GM21526 (cell line): ENCODE data around the gene ARID5A.

Source experiments
- ATAC-seq: cut with Tn5 transposase; IDR thresholded peaks from one replicate; pipeline ENCODE4 v1.9.1; 2021; ENCODE audit warnings: moderate library complexity; ENCODE audit not compliant: unreplicated experiment, low FRiP score

ARID5A gene

DNA sequence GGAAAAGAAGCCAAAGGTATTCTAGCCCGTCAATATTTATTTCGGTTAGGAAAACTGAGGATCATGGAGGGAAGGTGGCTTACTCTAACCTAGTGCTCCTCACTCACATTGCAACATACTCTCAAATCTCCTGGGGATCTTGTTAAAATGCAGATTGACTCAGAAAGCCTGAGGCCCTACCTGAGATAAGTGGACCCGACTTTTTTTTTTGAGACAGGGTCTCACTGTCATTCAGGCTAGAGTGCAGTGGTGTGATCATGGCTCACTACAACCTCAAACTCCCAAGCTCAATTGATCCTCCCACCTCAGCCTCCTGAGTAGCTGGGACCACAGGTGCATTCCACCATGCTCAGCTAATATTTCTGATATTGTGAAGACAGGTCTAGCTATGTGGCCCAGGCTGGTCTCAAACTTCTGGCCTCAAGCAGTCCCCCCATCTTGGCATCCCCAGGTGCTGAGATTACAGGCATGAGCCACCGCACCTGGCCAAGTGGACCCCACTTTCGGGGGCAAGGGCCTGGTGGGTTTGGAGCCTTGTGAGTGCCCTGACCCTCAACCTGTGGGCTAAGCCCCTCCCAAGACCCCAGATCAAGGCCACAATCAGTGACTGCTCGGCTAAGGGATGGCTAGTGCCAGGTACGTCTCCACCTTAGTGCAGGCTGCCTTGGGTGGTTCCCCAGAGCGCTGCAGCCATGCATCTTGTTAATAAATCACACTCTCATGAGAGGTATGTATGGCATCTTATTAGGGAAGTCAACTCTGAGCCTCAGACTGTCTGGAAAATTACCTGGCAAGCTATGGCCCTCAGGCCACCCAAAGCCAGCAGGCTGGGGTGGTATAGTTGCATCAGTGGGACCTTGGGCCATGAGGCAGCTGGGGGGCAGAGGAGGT lies 30.3 kb upstream of the ARID5A start:
- no peak for ATAC-seq

DNA sequence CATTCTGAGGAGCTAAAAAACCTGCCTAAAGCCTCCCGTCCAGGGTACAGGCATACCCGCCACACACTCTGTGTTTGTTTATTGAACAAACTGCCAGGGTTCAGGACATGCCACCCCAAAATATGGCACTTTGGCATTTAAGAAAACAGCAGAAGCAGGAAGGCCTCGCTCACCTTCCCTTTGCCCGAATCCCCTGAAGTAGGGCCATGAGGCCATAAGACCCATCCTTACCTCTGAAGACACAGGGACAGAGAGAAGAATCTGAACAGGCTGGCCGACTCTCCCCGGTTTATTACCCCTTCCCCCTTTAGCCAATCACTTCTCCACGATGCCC lies 29.7 kb upstream of the ARID5A start:
- no peak for ATAC-seq

DNA sequence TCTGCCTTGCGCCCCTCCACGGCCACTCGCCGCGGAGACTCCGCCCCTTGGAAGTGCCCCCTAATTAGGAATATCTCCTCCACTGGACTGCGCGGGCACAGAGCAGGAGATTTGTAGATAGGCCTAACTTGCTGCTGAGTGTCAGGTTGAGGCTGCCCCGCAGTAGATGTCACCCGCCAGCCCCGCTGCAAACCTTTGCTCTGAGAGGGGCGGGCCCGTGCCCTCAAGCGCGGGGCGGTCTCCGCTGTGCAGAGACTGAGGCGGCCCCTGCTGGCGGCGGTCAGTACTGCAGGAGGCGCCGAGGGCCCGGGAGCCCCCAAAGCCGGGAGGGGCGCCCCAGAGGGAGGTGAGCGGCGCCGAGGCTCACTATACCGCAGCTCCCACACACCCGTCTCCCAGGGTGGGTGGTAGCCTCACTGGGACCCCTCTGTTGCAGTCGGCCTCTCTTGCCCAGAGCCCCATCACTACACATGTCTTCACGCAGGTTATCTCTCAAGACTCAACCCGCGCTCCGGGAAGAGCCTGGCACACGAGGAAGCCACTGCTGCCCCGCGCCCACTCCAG lies 28.5 kb upstream of the ARID5A start:
- ATAC-seq: peak; percentile 41

DNA sequence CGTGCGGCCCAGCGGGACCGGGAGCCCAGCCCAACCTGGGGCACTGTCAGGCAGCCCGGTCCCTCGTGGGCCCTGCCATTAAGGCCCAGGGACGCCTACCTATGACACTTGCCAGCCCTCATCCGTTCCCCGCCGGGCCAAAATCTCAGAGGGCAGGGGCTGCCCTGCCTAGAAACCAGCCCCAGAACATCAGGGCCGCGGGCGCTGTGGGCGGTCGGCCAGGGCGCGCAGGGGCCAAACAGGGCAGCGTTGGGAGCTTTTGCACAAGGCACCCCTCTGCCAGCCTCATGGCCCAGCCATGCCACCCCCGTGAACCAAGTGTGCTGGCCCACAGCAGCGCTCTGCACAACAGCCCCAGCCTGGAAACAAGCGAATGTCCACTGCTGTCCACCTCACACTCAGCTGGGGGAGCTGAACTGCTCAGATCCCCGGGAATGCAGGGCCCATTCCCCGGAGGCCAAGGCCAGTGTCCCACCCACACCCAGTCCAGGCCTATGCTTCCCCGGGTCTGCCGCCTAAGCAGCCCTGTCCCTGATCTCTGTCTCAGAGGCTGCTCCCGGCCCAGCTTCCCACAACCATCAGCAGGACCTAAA lies 27.9 kb upstream of the ARID5A start:
- ATAC-seq: no peak

DNA sequence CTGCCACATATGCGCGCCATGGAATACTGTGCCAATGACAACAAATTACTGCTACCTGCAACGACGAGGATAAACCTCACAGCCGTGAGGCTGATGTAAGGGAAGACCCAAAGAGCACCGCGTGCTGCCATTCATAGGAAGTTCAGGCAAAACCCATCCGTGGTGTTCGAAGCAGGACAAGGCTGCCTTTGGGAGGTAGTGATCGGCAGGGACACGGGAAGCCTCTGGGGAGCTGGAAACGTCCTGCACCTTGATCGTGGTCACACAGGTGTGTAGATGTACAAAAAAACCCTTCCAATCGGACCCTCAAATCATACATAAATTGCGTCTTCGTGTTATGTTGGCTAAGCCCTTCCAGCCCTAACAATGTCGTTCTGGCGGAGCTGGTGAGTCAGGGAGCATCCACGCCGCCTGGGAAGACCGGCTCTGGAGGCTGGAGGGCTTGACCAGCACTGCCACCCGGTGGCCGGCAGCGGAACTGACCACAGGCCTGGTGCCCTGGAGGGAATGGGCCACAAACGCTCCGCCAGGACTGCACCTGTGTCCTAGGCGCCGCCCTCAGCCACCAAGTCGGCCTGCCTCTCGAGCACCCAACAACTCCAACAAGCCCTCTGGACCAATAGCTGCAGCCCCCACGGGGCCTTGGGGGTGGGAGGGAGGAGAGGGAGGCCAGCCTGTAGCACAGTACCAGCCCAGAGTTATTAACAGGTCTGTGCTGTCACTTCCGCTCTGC lies 27.3 kb upstream of the ARID5A start:
- peak; percentile 65 for ATAC-seq

DNA sequence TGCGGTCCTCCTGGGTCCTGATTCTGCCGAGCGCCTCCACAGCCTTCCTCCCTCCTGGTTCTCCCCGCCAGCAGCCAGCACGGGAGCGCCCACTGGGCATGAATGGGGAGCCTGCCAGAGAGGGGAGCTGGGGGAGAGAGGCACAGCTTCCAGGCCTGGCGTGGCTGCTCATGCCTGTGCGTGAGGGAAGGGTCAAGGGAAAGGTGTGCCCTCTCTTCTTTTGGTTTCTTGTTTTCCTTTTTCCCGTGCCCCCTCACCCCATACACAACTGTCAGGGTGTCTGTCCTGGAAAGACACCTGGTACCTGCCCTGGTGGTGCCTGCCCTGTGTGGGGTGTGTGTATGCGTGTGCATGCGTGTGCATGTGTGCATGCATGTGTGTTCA lies 26.7 kb upstream of the ARID5A start:
- no peak for ATAC-seq

DNA sequence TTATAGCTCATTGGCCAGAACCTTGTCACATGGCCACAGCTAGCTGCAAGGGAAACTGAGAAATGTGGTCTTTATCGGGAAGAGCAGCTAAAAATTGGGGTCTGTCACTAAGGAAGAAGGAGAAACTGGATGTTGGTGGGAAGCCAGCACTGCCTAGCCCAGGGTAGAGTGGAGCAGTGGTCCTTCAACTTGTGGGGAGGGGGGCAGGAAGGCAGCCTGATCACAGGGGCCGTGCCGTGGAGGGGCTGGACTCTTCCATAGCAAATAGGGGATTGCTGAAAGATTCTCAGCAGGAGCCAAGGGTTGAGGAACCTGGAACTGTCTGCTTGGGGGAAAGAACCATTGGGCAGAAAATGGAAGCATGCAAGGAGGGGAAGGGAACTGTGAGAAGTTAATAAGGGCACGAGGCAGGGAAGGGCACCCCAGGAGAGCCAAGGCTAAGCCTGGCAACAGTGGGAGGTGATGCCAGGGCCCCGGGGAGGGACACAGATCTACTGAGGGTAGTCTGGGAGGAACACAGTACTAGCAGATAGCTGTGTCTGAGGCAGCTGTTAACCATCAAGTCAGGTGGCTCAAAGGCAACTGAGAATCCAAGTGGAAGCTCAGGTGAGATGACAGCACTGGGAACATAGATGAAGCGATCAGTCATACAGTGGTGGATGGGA lies 25.5 kb upstream of the ARID5A start:
- ATAC-seq: no peak

DNA sequence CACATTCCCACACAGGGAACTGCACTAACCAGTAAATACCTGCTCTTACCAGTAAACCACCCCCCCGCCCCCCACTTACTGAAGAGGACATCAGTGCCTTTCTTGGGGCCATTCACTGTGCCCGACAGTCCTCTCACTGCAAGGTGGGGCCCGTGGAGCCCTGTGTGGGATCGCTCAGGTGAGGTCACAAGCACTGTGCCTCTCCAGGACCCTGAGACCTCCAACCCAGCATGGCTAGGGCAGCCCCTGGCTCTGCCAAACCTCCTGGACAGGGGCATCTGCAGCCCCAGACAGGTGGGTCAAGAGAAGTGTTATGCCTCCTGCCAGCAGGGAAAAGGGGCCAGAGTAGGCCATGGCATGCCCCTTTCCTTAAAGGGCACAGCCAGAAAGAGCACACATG lies 24.7 kb upstream of the ARID5A start:
- no peak for ATAC-seq

DNA sequence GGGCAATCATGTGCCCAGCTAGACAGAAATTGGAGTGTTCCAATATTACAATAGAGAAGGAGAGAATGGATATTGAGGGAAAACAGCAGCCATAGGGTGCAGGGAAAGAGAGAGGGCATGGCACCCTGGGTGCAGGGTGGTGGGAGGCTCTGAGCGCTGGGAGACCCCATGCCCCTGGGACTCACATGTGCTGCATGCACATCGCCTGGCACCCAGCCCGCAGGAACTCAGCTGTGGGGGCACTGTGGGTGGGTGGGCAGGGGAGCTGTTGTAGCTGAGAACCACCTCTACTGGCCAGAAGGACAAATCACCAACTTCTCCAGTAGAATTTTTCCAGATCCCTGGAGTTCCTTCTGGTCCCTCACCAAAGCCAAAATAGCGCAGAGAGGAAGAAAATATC lies 24.2 kb upstream of the ARID5A start:
- ATAC-seq: no peak

DNA sequence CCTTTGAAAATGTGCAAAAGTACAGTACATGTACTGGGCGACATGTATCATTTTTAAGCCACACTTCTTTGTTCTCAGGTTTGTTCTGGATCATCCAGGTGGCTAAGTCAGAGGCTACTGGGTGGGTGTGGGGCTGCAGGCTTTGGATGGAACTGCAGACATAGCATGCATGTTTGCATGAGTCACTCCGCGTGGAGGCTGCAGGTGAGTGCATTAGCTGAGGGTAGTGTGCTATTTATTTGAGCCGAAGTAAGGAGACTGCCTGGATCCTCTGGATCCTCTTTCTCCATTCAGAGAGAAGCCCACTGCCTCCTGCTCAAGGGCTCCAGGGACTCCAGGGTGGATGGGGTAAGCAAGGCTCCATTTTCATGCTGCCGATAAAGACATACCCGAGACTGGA lies 22.0 kb upstream of the ARID5A start:
- ATAC-seq: no peak

DNA sequence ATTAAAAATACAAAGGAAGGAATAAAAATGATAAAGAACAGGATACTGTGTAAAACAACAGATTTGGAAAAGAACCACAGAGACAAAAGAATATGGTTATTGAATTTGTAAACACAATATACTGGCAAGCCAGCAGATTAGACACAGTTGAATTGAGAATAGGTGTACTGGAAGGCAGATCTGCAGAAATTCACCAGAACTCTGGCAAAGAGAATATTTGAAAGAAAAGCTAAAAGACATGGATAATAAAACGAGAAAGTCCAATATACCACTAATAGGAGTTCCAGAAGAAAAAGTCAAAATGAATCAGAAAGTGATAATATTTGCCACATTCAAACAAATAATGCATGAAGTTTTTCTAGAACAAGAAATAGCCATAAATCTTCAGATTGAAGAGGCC lies 19.5 kb upstream of the ARID5A start:
- no peak for ATAC-seq

DNA sequence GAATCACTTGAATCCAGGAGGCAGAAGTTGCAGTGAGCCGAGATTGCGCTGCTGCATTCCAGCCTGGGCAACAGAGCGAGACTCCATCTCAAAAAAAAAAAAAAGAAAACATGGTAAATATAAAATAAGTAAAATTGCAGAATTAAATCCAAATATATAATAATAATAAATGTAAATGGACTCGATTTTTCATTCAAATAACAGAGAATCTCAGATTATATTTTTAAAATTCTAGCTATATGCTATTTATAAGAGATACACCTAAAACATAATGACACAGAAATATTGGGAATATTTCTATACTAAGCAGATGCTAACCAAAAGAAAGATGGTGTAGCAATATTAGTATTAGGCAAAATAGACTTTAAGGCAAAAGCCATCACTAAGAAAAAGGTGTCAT lies 16.3 kb upstream of the ARID5A start:
- no peak for ATAC-seq

DNA sequence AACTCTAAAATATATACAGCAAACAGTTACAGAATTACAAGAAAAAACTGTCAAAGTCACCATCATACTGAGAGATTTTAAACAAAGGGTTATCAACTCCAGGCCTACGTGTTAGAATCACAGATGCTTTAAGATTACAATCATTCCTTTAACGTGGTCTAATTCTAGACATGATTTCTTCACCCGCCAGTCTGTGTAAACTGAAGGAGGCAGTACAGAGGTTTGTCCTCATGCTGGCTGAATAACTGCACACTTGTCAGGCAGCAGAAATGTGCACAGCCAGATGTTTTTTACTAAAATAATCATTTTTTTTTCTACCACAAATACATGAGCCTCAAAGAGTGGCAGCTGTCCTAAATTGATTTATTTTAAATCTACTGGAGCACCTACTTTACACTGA lies 15.9 kb upstream of the ARID5A start:
- no peak for ATAC-seq

DNA sequence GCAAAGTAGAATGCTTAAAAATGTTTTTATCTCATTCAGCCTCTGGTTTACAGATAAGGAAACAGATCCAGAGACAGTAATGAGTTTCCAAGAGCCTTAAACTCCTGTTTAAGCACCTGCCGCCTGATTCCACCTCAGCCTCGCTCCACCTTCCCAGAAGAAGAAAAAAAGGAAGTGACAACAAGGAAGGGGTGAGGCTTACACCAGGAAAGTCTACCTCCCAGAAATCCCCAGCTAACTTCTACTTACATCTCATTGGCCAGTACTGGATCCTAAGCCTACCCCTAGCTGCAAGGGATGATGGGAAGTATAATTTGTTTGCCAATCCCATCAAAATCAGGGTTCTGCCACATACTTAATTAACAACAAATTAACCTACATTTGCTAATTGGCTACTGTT lies 15.3 kb upstream of the ARID5A start:
- no peak for ATAC-seq

DNA sequence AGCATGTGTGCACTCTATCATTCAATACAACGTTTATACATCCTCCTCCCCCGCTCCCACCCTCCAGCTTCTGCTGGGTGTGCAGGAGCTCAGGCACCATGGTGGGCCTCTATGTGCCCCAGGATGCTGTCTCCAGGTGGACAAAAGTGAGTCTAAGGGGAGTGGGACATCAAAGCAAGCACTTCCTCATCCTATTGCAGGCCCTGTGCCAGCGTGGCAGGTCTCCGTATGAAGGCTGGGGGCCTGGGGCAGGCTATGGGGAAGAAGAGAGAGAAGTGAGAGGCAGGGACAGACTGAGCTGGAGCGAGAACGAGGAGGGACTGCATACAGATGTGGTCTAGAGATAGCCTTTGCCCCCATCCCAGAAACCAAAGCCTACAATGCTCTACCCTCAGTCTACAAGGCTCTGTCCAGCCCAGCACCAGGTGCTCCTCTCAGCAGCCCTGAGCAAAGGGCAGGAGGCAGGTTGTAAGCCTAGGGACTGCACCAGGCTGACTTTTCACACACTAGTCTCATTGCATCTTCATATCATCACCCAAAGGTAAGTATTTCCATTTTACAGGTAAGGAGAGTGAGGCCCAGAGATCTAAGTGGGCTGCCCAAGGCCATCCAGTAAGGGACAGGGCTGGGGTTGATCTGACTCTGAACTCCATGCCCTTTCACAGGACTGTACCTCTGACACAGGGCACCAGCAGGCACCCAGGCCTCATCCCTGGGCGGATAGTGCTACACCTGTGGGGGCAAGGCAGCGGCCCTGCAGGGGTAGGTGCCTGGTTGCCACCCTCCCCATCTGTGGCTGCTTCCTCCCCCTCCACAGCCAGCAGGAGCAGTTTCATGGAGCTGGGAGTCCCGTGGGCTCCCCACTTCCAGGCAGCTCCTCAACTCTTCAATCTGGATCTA lies 14.0 kb upstream of the ARID5A start:
- no peak for ATAC-seq

DNA sequence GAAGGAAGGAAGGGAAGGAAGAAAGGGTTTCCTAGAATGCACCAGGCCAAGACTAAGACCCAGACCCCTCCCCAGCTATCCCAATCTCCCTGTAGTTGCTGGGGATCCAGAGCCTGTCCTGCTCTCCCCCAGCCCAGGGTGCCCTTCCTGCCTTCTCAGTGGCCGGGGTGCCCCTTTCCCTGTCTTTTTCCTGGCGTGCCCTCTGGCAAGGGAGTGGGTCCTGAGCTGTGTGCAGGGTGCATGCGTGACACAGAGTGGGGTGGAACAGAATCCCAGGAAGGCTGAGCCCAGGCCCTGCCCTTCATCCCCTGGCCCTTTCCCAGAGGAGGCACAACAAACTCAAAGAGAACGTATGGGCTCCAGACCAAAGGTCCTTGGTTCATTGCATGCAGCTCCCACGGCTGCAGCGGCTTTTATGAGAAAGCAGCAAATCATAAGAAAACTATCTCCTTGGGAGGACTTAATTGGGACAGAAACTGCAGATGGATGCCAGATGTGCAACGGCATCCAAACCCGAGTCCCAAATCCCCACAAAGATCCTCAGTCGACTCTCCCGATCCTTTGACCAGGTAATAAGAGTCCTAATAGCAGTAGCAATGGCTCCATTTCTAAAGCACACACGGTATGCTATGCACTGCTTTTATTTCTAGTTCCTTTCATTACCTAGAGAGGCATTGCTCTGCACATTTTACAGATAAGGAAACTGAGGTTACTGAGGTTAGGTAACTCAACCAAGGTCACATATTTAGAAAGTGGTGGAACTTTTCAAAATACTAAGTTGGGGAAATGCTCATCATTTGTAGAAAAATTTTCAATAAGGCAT lies 12.7 kb upstream of the ARID5A start:
- no peak for ATAC-seq

DNA sequence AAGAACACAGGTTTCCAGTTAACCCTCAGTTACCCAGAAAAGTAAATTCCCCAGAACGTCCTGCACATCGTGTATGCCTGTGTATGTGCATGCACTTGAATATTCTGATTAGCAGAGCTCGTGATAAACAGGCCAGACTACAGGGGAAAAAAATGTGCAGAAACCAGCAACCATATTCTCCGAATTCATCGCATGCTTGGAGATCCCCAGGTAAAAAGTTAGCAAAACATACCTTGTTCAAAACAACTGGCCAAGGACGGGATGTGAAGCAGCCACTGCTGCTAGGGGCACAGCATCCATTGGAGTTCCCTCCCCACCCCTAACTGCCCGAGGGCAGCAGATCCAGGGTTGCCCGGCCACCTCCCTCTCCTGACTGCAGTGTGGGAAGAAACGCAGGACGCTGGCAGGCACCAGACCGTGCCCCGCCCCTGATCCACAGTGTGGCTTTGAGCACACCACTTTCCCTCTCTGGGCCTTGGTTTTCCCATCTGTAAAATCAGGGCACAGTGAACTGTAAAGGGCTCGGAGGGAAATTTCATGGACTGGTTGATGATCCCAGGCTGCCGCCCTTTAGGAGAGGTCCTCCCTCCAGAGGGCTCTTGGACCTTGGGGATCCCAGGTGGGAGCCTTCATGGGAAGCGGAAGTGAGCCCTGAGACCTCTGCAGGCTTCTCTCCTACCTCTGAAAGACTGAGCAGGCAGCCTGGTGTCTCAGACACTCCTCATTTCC lies 11.9 kb upstream of the ARID5A start:
- no peak for ATAC-seq

DNA sequence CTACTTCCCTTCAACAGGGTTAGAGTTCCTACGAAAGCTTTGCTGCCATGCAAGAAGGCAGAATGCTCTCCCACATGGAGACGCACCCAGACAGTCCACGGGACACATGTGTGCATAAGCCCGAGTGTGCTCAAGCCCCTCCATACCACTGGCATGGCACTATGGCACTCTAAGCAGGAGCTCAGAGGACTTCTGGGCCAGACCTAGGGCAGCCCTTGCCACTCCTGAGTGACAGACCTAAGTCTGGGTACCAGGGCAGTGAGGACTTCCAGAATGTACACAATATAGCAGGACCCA lies 11.4 kb upstream of the ARID5A start:
- ATAC-seq: no peak
